ENCODE data around the gene COX18. TPM values are rescaled to one million over a fixed set of nuclear protein-coding genes. Genes with fewer than 3 reads are reported as not detected.

The COX18 gene
- total RNA-seq, 1 experiment from 2014 or later = 20.5 TPM

- Histone ChIP-seq H3K56ac (ENCODE audit: insufficient read length, low read depth, low read length) (no peak overlapping the region), H2BK5ac (ENCODE audit: insufficient read length, low read length) (no peak overlapping the region), H3K23me2 (ENCODE audit: insufficient read length, low read depth, low read length, poor library complexity, severe bottlenecking) (no peaks in the 10 kb centered on the region), H3K4me1 (ENCODE audit: insufficient read depth, low read length) (no peaks in the 10 kb centered on the region), H3K18ac (ENCODE audit: insufficient read length, low read depth, low read length) (no peak overlapping the region), H4K91ac (ENCODE audit: insufficient read length, low read depth, low read length) (no peak overlapping the region), H3K27me3 (ENCODE audit: insufficient read depth, low read length) (no peaks in the 10 kb centered on the region), H2AFZ (ENCODE audit: low read length) (no peak overlapping the region), H3T11ph (ENCODE audit: low read length) (no peak overlapping the region), H3K4ac (ENCODE audit: low read depth, low read length) (no peak overlapping the region), H2BK15ac (ENCODE audit: low read depth, low read length) (no peak overlapping the region), H2BK120ac (ENCODE audit: low read depth, low read length, poor library complexity, severe bottlenecking) (no peak overlapping the region), H2BK20ac (ENCODE audit: low read depth, low read length, poor library complexity, severe bottlenecking) (no peak overlapping the region), H2BK12ac (ENCODE audit: insufficient read length, low read depth, low read length) (no peak overlapping the region), H3K4me2 (ENCODE audit: insufficient read depth, insufficient read length, low read length) (no peak overlapping the region), H3K23ac (ENCODE audit: insufficient read length, low read depth, low read length) (no peak overlapping the region), H2AK5ac (ENCODE audit: insufficient read length, low read length) (no peak overlapping the region), H3K79me1 (ENCODE audit: insufficient read depth, low read depth, low read length, poor library complexity, severe bottlenecking) (no peaks in the 10 kb centered on the region), H3K27ac (ENCODE audit: insufficient read length, low read depth, low read length) (no peak overlapping the region), H3K9ac (ENCODE audit: extremely low read depth, insufficient read length, low read length) (no peak overlapping the region), H3K14ac (ENCODE audit: insufficient read depth, low read length) (no peak overlapping the region), H4K5ac (ENCODE audit: insufficient read length, low read depth, low read length) (no peak overlapping the region), H4K8ac (replicated peaks; ENCODE audit: insufficient read length, low read depth, low read length) (no peak overlapping the region), H4K20me1 (ENCODE audit: control insufficient read depth, insufficient read depth, insufficient read length) (no peaks in the 10 kb centered on the region), H3K79me2 (ENCODE audit: insufficient read depth, low read length) (no peaks in the 10 kb centered on the region), H3K9me3 (ENCODE audit: control insufficient read depth, low read depth, low read length) (no peaks in the 10 kb centered on the region)
- WGBS (ENCODE audit: extremely low coverage, insufficient read length, low lambda C conversion rate) = no CpG with 5 or more reads among the region's 1 CpG
- Mint-ChIP-seq H3K27me3 (ENCODE audit: low read depth) (no peaks in the 10 kb centered on the region; the same call in 1 of the 2 replicates), H3K36me3 (ENCODE audit: insufficient read depth in 1 of 3, low read depth in 3 of 3) (no peaks in the 10 kb centered on the region), H3K4me1 (peaks cover 0 to 2% of the 10 kb centered on the region in 2 experiments; a peak in 1 of 4 replicates), H3K4me3 (no peak overlapping the region), H3K27ac (no peak overlapping the region), H3K9me3 (no peaks in the 10 kb centered on the region; a peak in 1 of 5 replicates)
- no peak for DNase-seq
- TF ChIP-seq CTCF (conservative IDR thresholded peaks at IDR 0.05) = peak; percentile 71
These were observed 47.9 kb downstream of the COX18 start for GRCh38 chr4:73021634-73022033.
